Measurements from ENCODE around the gene FOCAD.
"Not testable (repeated sequence)": the region's sequence is repeated elsewhere in the genome, so short reads cannot be mapped to it uniquely, and the experiment has no call there.

Gene FOCAD

DNA sequence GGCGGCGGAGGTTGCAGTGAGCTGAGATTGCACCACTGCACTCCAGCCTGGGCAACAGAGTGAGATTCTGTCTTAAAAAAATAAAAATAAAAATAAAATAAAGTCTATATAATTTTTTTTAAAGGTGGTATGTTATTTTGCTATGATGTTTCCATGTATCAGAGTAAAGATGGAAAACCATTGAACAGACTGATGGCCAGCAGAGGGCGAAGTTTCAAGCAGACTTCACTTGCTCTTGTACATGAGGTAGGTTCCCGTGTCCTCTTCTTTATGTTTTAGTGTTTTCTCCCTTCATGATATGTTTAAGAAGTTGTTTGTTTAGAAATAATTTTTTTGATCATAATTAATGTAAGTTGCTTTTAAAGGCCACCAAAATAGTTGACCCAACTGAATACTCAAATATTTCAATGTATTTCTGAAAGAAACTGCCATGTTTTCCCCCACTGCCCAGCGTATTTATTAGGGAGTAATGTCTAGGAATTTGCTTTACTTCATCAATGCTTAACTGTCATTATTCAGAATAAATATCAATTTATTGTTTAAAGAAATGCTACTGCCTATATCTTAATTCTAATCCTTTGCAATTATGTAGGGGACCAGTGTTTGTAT is 201.0 kb downstream of the FOCAD start:
- peak; percentile 57 for DNase-seq

GRCh38 chr9:20898885-20899554 is 215.0 kb downstream of the FOCAD start:
- no peak for DNase-seq

DNA sequence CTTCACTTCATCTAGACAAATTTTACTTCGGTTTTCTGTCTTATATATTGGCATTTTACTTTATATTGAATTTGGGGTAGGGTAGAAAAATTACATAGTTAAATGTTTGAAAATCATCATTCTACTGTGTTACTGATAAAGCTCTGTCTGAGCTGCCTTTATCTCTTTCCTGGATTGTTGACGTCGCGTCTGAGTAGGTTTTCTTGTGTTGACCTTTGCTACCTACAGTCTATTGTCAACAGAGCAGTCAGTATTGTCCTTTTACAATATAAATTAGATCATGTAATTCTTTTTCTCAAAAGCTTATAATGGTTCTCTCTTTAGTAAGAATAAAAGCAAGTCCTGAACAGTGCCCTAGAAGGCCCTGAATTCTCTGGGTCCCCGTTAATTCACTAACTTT is 219.2 kb downstream of the FOCAD start:
- no peak for DNase-seq

- DNase-seq = no peak
Measured at GRCh38 chr9:20904995-20905394, 220.9 kb downstream of the FOCAD start.

GRCh38 chr9:20906326-20906725 is 222.3 kb downstream of the FOCAD start:
- DNase-seq = no peak

DNA sequence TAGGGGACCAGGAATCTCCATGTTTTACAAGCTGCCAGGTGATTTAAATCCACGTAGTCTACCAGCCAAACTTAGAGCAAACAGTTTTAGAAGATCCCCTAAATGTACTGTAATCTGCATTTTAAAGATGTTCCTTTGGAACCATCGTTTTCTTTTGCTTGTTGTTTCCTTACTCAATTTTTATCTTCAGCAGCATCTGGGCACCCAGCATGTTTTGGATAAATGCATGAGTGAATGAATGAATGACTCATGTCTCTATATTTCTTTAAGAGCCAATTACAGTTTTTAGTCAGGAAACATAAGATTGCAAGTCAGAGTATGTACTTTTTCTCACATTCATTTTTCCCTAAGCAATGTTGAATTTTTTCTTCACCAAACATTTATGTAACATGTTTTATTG is 224.4 kb downstream of the FOCAD start:
- no peak for DNase-seq

DNA sequence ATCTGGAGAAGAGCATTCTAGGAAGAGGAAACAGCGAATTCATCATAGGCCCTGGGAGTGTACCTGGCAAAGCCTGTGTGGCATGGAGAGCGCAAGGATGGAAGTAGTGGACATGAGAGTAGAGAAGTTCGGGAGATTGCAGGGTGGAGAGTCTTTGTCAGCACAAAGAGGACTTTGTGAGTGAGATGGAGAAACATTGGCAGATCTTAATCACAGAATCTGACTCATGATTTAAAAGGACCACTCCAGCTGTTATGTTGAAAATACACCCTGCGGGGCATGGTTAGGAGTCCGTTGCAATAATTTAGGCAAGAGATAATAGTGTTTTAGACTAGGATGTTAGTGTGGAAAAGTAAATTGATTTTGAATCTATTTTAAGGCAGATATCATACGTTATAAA is 230.5 kb downstream of the FOCAD start:
- DNase-seq = no peak

DNA sequence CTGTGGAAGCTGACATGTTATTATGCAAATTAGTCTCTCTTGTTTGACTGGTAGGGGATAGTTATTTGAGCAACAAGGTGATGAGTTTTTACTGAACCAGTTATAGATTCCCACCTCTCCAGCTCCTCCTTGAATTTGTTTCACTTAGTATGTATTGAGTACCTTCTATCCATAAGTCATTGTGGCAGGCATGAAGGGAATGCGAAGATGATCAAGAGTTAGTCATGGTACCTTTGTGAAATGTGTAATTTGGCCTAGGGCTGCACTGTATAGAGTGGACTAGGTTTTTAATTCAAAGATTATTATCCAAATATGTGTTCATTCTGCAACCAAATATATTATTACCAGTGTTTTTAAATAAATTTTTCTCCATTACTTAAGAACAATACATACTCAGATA is 237.3 kb downstream of the FOCAD start:
- no peak for DNase-seq

GRCh38 chr9:20925256-20926045 is 241.4 kb downstream of the FOCAD start:
- DNase-seq = no peak

GRCh38 chr9:20929276-20929675 is 245.2 kb downstream of the FOCAD start:
- no peak for DNase-seq

DNA sequence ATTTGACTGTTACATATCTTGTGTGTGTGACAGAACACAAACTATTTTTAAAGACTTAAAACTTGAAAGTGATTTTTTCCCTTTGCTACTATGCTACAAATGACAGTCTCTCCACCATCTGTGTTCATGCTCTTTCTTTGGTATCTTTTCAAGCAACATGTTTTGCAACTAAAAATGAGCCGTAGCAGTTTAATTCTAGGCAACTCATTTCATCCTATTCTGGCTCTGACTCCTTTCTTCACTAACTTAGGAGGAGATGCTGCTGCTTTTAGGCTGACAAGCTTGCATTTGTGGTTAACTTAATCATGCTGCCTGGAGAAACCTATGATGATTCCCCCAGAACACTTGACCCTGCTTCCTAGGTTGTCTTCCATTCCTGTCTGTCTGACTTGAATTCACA is 246.8 kb downstream of the FOCAD start:
- DNase-seq = no peak

DNA sequence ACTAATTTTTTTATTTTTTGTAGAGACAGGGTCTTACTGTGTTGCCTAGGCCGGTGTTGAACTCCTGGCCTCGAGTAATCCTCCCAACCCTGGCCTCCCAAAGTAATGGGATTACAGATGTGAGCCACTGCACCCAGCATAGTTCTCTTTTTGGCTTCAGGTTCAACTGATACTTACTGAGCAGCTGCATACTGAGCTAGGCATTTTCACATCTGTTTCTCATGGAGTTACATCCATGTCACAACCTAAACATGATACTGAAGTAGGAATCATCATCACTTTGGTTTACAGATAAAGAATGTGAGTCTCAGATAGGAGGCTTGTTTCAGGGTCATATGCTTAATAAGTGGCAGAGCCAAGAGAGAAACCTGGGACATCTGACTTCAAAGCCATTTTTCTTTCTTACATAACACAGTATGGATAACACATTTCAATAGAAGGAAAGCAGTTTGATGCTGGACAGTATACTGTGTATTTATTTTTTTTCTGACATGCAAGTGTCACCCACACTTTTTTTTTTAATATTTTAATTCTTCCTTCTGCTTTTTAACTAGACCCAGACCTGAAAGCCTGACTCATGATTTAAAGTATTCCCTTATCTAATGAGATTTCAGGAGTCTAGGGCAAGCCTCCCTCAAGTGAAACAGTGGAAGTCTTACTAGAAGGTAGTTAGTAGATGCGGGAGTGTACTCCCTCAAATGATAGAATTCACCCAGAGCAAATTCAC is 256.6 kb downstream of the FOCAD start:
- DNase-seq = no peak

DNA sequence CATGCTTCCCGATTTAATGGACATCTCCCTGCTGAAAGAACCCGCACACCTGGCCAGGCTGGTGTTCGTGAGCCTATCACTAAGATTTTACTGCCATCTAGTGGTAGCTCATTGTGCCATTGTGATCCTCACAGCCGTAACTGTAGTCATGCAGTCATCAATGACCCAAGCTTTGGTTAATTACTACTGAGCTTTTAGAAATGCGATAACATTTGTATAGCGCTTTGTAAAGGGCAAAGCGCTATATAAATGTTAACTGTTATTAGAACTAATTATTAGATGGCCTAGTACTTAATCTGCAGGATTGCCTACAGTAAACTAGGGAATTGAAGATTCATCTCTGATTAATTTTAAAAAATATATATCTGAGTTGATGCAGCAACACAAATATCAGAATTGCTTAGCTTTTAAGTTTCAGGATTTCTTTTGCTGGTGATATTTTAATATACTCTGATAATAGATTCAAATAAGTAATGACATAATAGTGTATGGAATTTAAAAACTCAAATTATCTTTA is 257.2 kb downstream of the FOCAD start:
- DNase-seq = peak; percentile 34

GRCh38 chr9:20944507-20944906 is 260.4 kb downstream of the FOCAD start:
- no peak for DNase-seq

DNA sequence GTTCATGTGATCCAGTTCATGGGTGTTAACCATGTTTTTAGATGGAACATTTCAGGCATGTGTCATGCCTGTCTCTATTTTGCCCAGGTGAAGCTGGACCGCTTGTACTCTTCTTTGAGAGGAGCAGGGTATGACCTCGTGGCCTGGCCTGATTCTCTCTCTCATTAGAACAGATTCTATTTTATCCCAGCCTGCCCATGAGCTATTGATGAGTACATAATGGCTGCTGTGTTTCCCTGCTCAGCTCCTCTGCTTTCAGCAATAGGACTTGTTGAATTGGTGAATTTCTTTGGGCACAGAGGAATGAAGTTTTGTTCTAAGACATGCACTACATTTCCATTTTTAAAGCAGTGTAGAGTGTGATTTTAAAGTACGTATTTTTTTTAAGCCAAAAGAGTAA is 261.2 kb downstream of the FOCAD start:
- DNase-seq = no peak

- DNase-seq = no peak
Measured at GRCh38 chr9:20945856-20946255, 261.8 kb downstream of the FOCAD start.

DNA sequence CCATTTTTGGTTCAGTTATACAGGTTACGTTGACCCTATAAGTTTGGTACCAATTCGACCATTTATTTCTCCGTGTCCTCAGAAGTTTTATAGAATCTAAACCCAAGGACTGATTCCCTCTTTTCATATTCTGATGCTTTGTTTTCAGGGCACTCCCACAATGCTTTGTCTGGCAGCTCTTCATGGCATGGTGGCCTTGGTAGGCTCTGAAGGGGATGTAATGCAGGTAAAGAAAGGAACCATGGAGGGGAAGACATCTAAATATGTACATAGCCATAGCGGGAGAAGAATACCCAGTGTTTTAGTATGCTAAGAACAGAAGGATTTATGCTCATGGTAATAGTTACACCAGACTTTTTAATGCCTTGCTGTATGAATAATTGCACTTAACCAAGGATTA is 264.6 kb downstream of the FOCAD start:
- no peak for DNase-seq

DNA sequence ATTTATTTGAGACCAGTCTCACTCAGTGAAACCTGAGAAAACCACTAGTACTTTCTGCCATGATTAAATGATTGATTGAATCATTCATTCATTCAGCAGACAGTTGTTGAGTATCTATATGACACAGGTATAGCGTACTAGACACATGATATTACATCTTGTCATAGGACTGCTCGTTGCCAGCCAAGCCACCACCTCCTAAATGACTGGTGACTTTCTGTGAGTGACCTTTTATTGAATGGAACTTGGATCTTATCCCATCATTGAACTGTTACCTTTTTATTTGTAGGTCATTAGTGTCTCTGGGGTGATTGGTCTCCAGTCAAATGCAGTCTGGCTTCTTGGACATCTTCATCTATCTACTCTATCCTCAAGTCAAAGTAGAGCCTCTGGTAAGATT is 266.6 kb downstream of the FOCAD start:
- no peak for DNase-seq

GRCh38 chr9:20962536-20963225 is 278.6 kb downstream of the FOCAD start:
- DNase-seq = no peak

GRCh38 chr9:20972684-20973083 is 288.6 kb downstream of the FOCAD start:
- DNase-seq = no peak

DNA sequence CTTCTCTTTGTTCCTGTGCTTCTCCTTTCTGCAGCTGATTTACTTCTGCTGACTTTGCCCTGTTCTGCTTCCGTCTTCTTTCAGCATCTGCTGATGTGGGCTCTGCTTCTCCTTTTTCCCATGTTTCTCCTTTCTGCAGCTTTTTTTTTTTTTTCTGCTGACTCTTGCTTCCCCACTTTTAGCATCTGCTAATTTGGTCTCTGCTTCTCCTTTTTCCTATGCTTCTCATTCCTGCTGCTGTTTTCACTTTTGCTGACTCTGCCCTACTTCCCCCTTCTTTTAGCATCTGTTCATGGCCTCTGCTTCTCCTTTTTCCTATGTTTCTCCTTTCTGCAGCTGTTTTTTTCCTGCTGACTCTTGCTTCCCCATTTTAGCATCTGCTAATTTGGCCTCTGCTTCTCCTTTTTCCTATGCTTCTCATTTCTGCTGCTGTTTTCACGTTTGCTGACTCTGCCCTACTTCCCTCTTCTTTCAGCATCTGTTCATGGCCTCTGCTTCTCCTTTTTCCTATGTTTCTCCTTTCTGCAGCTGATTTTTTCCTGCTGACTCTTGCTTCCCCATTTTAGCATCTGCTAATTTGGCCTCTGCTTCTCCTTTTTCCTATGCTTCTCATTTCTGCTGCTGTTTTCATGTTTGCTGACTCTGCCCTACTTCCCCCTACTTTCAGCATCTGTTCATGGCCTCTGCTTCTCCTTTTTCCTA is 289.3 kb downstream of the FOCAD start:
- not testable (repeated sequence) for DNase-seq

Measured in activated T-cell treated with anti-CD3 and anti-CD28 coated beads for 4 hours (primary cell).